Activated CD4-positive, alpha-beta T cell treated with anti-CD3 and anti-CD28 coated beads for 24 hours (primary cell): ENCODE data around the gene NHLH2.

Source experiments
- DNase-seq, 2 donors: peaks; one replicate each; pipeline ENCODE4 v3.0.0-alpha.2; 2020; ENCODE audit warnings: low read depth in 2 of 2

The NHLH2 gene

GRCh38 chr1:115838431-115839028 is 2.4 kb downstream of the NHLH2 start:
- no peak for DNase-seq

DNA sequence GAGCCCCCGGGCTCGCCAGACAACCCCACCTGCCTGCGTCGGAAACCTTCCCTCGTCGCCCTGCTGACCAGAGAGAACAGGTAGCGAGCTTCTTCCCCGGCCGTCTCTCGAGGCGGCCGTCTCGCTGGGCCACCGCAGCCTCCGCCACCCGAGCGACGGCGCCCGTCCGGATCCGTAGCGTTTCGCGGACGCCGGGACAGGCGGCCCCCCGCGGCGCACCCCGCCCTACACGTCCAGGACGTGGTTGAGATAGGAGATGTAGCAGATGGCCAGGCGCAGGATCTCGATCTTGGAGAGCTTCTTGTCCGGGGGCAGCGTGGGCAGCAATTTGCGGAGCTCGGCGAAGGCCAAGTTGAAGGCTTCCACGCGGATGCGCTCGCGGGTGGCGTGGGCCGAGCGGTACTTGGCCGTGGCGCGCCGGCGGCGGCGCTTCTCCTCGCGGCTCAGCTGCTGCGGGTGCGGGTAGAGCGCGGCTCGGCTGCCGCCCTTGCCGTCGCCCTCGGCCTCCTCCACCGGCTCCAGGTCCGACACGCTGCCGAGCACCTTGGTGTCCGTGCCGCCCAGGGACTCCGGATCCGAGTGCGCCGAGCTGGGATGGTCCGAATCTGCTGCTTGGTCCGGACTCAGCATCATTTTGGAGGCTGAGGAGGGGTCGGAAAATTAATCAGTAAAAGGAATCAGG is 3.0 kb downstream of the NHLH2 start:
- no peak for DNase-seq

GRCh38 chr1:115837341-115837739 is 3.6 kb downstream of the NHLH2 start:
- no peak for DNase-seq

DNA sequence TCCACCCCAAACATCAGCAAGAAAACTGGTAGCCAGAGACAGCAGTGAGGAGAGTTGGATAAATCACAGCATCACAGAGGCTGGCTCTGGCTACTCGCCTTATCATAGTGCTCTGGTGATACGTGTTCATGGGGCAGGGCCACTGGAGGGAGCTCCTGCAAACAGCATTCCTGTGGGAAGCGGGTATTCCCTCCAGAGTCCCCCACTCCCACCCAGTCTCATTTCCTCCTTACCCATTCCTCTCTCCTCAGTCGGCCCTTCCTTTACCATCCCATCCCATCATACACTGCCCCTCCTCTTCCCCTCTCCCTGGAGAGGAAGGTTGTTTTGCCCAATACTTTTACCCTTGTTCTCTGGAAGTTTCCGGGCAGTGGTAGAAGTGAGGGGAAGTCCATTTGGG is 7.1 kb downstream of the NHLH2 start:
- DNase-seq = no peak

- no peak for DNase-seq
Observed at GRCh38 chr1:115832651-115833050, 8.3 kb downstream of the NHLH2 start.

DNA sequence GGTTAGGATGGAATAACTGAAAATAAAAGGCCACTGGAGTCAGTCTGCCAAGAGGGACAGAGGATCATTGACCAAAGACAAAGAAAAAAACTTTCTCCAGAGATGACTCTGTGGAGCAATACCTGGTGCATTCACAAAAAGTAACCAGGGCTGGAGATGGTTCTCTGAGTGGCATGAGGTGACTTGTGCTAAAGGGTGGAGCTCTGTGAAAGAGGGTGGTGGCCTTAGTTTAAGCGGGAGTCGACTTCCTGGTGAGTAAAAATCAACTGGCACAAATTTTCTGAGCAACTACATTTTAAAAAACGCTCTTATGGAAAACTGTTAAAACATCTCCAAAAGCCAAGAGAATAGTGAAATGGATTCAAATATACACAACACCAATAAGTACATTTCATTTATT is 10.0 kb downstream of the NHLH2 start:
- DNase-seq = no peak

DNA sequence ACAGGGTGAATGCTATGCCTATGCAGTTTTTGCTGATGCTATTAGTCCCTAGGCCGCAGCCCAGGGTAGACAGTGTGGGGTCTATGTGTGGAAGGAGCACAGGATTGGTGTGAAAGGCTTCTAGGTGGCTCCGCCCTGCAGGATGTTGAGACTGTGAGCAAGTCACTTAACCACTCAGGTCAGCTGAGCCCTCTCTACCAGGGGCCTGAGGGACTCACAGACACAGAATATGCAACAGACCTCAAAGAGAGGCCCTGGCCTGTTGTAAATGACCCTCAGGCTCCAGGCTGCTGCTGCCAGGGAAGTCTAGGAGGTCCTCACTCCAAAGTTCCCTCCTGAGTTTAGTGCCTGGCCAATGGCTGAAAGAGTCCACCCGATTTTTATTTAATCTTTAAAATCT is 11.0 kb downstream of the NHLH2 start:
- no peak for DNase-seq

GRCh38 chr1:115829023-115829674 is 11.8 kb downstream of the NHLH2 start:
- DNase-seq = no peak

DNA sequence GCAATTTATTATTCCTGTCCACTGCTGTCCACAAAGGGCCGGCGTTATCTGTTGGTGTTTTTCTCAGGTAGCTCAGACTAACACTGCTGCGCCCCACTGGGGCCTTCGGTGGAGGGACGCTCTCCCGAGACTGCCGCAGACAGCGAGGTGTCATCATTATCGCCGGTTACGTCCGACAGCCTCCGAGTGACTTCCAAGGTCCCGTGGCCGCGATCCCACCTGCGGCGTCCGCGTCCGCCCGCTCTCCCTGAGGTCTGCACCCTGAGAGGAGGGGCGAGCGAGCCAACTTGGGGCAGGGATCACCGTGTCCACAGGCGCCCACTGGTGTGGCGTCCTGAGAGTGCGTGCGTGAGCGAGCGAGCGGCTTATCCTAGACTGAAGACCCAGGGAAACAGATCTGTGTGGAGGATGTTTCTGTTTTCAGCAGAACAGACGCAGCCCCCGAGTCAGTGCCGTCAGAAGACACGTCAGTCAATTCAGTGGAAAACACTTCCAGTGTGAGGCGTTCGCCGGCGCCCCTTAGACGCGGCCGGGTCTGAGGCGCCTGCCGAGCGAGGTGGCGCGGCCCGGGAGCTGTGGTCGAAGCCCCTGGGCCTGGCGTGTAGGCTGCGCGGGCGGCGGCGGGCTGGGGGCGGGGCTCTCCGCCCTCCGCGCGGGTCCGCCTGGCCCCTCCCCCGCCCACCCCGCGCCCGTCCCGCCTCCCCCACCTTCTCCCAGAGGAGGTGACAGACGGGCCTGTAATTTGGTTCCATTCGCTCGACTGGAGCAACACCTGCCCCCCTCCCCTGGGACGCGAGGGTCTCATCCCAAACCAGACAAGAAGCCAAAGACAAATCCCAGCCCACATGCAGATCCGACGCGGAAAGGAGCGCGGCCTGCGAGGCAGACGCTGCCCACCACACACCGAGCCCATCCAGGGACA is 12.6 kb downstream of the NHLH2 start:
- no peak for DNase-seq

- no peak for DNase-seq
Observed at GRCh38 chr1:115827452-115828044, 13.4 kb downstream of the NHLH2 start.

DNA sequence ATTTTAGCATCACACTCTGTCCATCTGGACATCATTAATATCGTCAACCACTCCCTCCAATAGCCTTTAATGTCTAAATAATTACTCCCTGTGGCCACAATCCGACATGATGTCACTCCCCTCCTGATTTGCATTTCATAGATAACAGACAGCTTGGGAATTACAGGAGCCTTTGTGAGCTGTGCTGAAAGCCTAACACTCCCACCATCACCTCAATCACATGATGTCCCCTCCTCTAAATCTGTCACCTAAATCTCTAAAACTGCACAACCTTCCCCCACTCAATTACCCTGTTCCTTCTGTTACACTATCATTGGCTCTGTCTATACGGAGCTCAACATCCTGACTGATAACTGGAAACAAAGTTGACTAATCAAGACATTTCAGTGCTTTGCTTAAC is 14.3 kb downstream of the NHLH2 start:
- DNase-seq = no peak

- DNase-seq = no peak
Observed at GRCh38 chr1:115822117-115822516, 18.8 kb downstream of the NHLH2 start.

GRCh38 chr1:115815694-115816093 is 25.2 kb downstream of the NHLH2 start:
- DNase-seq = no peak

- no peak for DNase-seq
Observed at GRCh38 chr1:115814685-115815398, 26.1 kb downstream of the NHLH2 start.

- no peak for DNase-seq
Observed at GRCh38 chr1:115813727-115814126, 27.2 kb downstream of the NHLH2 start.

GRCh38 chr1:115811140-115811828 is 29.6 kb downstream of the NHLH2 start:
- DNase-seq = no peak

- no peak for DNase-seq
Observed at GRCh38 chr1:115810609-115811008, 30.3 kb downstream of the NHLH2 start.

DNA sequence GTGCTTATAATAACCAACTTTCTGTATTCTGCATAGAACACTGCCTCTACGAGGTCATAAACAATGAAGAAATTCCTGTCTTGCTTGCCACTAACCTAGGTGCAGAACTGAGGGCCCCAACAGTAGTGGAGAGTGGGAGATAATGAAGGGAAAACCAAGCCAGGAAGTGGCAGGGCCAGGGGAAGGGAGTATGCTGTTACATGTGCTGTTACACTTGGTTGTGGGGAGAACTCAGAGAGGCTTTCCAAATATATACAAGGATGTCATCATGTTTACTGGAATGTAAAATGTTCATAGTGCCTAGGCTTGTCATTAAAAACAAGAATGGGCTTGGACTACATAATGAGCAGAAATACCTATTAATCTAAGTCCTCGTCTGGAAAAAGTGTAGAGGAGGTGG is 31.1 kb downstream of the NHLH2 start:
- no peak for DNase-seq

DNA sequence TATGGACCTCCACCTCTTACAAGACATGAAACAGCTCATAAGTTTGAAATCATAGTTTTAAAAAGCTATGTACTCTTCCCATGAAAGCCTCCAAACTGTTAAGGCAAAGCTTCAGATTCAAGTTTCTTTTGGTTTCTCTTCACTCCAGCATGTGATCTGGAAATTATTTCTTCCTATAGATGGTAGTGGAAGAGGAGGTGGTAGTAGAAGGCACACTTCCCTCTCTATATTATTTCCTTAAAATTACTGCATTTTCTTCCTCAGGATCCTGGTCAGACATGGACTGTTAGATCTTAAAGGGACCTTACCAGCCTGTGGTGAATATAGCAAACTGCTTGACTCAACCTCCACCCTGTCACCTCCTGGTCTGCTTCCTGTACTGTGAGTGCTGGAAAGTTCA is 31.9 kb downstream of the NHLH2 start:
- no peak for DNase-seq

DNA sequence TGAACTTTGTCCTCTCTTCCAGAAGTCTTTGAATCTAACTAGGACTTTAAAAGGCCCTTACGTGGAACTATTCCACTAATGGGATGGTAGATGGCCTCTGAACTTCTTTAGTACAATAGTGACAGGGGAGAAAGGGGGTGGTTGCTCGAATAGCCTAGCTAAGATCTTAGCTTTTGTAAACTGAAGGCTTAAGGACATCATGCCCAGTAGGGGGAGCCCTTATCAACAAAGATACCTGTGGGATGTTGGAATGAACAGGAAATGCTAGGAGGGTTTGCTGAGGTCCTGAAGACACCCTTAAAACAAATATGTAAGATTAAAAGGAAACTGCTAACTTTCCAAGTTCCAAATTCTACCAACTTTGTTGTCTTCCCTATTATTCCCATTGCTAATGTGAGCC is 33.2 kb downstream of the NHLH2 start:
- peak in 1 of 2 donors; percentile 33 for DNase-seq

- no peak for DNase-seq
Observed at GRCh38 chr1:115805597-115805996, 35.3 kb downstream of the NHLH2 start.
